HCT116 (cell line): ENCODE measurements around the gene SPRR5. TPM values are rescaled to one million over a fixed set of nuclear protein-coding genes. Genes with fewer than 3 reads are reported as not detected.

ENCODE experiments used
- ATAC-seq: fragments of 200-7000 bp; cut with Tn5 transposase; 2 replicates; pipeline ENCODE4 v1.9.1; 2020; ENCODE audit warnings: mild to moderate bottlenecking, moderate library complexity
- BruUV-seq: library from RNA; stranded (reverse); fragments of 400-500 nt; replicated peaks from 2 replicates; lab custom pipeline; 2021; lab: Mats Ljungman, UMichigan
- CTCF ChIA-PET: fragments of 300-600 bp; sonication (Branson Sonifier 250); formaldehyde crosslinking; loops from one replicate; lab custom pipeline; 2021; ENCODE audit warnings: antibody characterized with exemption; lab: Charles Lee
- POLR2A ChIA-PET: fragments of 300-600, 350-600 bp; sonication (Branson Sonifier 250); formaldehyde crosslinking; loops from one replicate; lab custom pipeline; 2021; ENCODE audit warnings: antibody characterized with exemption; lab: Charles Lee
- RAD21 ChIA-PET, 2 experiments: fragments of 300-600 bp; sonication (Branson Sonifier 250); formaldehyde crosslinking; loops; one replicate each; lab custom pipeline; 2023; ENCODE audit warnings: low total read pairs in 2 of 2; ENCODE audit not compliant: uncharacterized antibody in 2 of 2, unreplicated experiment in 2 of 2, low non-redundant PET in 1 of 2; lab: Charles Lee
- DNase-seq: peaks from one replicate; pipeline ENCODE4 v3.0.0-alpha.2; 2010; ENCODE audit warnings: low read depth, low spot score
- H2AFZ ChIP-seq: fragments of 200-600 bp; shearing (Covaris generic), sonication (generic); 2 replicates; pipeline ENCODE4 v1.6.1; 2017; ENCODE audit warnings: low read depth, mixed run types, mixed read lengths, antibody characterized with exemption, low read length; ENCODE audit not compliant: poor library complexity, severe bottlenecking
- H3K27ac ChIP-seq: 2 replicates; pipeline ENCODE4 v1.5.1; 2012; ENCODE audit warnings: low read depth, low read length
- H3K27me3 ChIP-seq: fragments of 200-600 bp; sonication (generic); 2 replicates; pipeline ENCODE4 v1.6.1; 2016; ENCODE audit warnings: mixed run types, low read length, mixed read lengths; ENCODE audit not compliant: insufficient read depth
- H3K36me3 ChIP-seq, 2 experiments: fragments of 200-500 bp in 1 of 2; fragments of 200-600 bp in 1 of 2; sonication (Bioruptor generic) in 1 of 2; sonication (generic) in 1 of 2; 2 replicates each; pipeline versions ENCODE4 v1.5.1 to v1.6.1; 2014 to 2016; ENCODE audit warnings: low read length in 2 of 2, inconsistent platforms in 1 of 2, mixed read lengths in 1 of 2, mixed run types in 1 of 2; ENCODE audit not compliant: insufficient read depth in 2 of 2, control insufficient read depth in 1 of 2
- H3K4me1 ChIP-seq, 2 experiments: fragments of 200-600 bp in 1 of 2; sonication (generic) in 1 of 2; 2 replicates each; pipeline versions ENCODE4 v1.5.1 to v1.6.1; 2012 to 2017; ENCODE audit warnings: low read length in 2 of 2, inconsistent platforms in 1 of 2, mild to moderate bottlenecking in 1 of 2, mixed read lengths in 1 of 2, mixed run types in 1 of 2, moderate library complexity in 1 of 2; ENCODE audit not compliant: insufficient read depth in 2 of 2, control insufficient read depth in 1 of 2
- H3K4me2 ChIP-seq: fragments of 200-600 bp; sonication (generic); 2 replicates; pipeline ENCODE4 v1.6.1; 2017; ENCODE audit warnings: mixed run types, low read length, mixed read lengths
- H3K4me3 ChIP-seq, 2 experiments: fragments of 200-600 bp in 1 of 2; sonication (generic) in 1 of 2; replicated peaks in 1 of 2; 2 replicates each; pipeline ENCODE4 v1.5.1; 2011 to 2016; ENCODE audit warnings: low read length in 2 of 2, control low read depth in 1 of 2, low read depth in 1 of 2, mild to moderate bottlenecking in 1 of 2, mixed read lengths in 1 of 2, mixed run types in 1 of 2
- H3K79me2 ChIP-seq: fragments of 200-600 bp; sonication (generic); 2 replicates; pipeline ENCODE4 v1.6.1; 2017; ENCODE audit warnings: mild to moderate bottlenecking, mixed run types, low read length, moderate library complexity, mixed read lengths; ENCODE audit not compliant: insufficient read depth
- H3K9ac ChIP-seq: fragments of 200-600 bp; sonication (generic); 2 replicates; pipeline ENCODE4 v1.6.1; 2016; ENCODE audit warnings: low read length, mixed read lengths
- H3K9me2 ChIP-seq: fragments of 200-600 bp; sonication (generic), shearing (Covaris generic); 2 replicates; pipeline ENCODE4 v1.6.1; 2017; ENCODE audit warnings: mixed run types, mild to moderate bottlenecking, moderate library complexity; ENCODE audit not compliant: insufficient read depth
- H3K9me3 ChIP-seq, 2 experiments: fragments of 200-500 bp in 1 of 2; fragments of 200-600 bp in 1 of 2; sonication (Bioruptor generic) in 1 of 2; sonication (generic) in 1 of 2; 2 replicates each; pipeline ENCODE4 v1.6.1; 2014 to 2017; ENCODE audit warnings: low read length in 2 of 2, mixed read lengths in 2 of 2, inconsistent platforms in 1 of 2, low read depth in 1 of 2, mild to moderate bottlenecking in 1 of 2, mixed run types in 1 of 2, moderate library complexity in 1 of 2; ENCODE audit not compliant: control insufficient read depth in 1 of 2, insufficient read depth in 1 of 2
- H4K20me1 ChIP-seq: fragments of 200-600 bp; sonication (generic), shearing (Covaris generic); 2 replicates; pipeline ENCODE4 v1.6.1; 2017; ENCODE audit warnings: mixed run types, mild to moderate bottlenecking, moderate library complexity; ENCODE audit not compliant: insufficient read depth
- CBX3 ChIP-seq: IDR thresholded peaks from 2 replicates; pipeline ENCODE4 v1.6.1; 2012; ENCODE audit warnings: low read depth
- CEBPB ChIP-seq: IDR thresholded peaks from 2 replicates; pipeline ENCODE4 v1.6.1; 2012; ENCODE audit warnings: low read depth
- EGR1 ChIP-seq: IDR thresholded peaks from 2 replicates; pipeline ENCODE4 v1.6.1; 2012; ENCODE audit warnings: low read depth
- EZH2 ChIP-seq: fragments of 200-600 bp; sonication (generic); IDR thresholded peaks from 2 replicates; pipeline ENCODE4 v1.6.1; 2017; ENCODE audit warnings: antibody characterized with exemption, mixed run types
- EZH2phosphoT487 ChIP-seq: fragments of 200-600 bp; IDR thresholded peaks from 2 replicates; pipeline ENCODE4 v1.6.1; 2018; ENCODE audit warnings: antibody characterized with exemption, borderline replicate concordance
- JUND ChIP-seq: IDR thresholded peaks from 2 replicates; pipeline ENCODE4 v1.6.1; 2012
- RAD21 ChIP-seq: IDR thresholded peaks from 2 replicates; pipeline ENCODE4 v1.6.1; 2012; ENCODE audit warnings: low read depth, mild to moderate bottlenecking
- SP1 ChIP-seq: IDR thresholded peaks from 2 replicates; pipeline ENCODE4 v1.6.1; 2012; ENCODE audit warnings: low read depth
- SRF ChIP-seq: IDR thresholded peaks from 2 replicates; pipeline ENCODE4 v1.6.1; 2012; ENCODE audit warnings: low read depth
- intact Hi-C: fragments of 100-400 bp; cut with micrococcal nuclease; formaldehyde crosslinking; loops from 2 replicates; pipeline ENCODE4 v1.10.0; 2022
- total RNA-seq: library from RNA; stranded (reverse); gene quantifications from one replicate; pipeline ENCODE4 v1.2.1, GENCODE V29; 2021; ENCODE audit not compliant: unreplicated experiment
- TF ChIP-seq, protein P1 (sequence below), 3 experiments: fragments of 200-600 bp in 1 of 3; sonication (generic) in 1 of 3; IDR thresholded peaks in 2 of 3; conservative IDR thresholded peaks in 1 of 3; 2 replicates each; pipeline ENCODE4 v1.5.1; 2012 to 2017; ENCODE audit warnings: low read depth in 2 of 3, low read length in 2 of 3, antibody characterized with exemption in 1 of 3, borderline replicate concordance in 1 of 3, control low read depth in 1 of 3, mild to moderate bottlenecking in 1 of 3, mixed read lengths in 1 of 3, mixed run types in 1 of 3, moderate library complexity in 1 of 3; ENCODE audit not compliant: insufficient read depth in 1 of 3

The SPRR5 gene
- total RNA-seq, 1 experiment from 2014 or later = not detected

DNA sequence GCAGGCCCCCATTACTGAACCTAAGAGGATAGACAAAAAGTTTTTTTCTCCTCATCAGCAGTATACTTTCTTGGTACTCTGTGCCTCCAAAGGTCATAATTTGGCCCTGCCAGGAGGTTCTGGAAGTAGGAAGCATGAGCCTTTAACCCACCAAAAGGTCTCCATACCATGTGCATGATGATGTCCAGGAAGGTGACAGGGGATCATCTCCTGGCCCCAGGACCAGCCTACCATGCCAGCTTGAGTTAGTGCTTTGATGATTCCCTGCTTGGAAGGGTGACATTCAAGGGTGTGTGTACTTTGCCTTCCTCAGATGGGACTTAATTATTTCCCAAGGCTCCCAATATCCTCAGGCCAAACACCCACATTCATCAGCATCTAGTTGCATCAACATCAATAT, 30.6 kb downstream of the SPRR5 start:
- ATAC-seq (no peak), DNase-seq (no peak)
- RAD21 ChIA-PET = no interaction called here
- no peak overlapping the region for H3K27ac ChIP-seq
- intact Hi-C loops = no loop called here
- no peak overlapping the region for H3K4me2 ChIP-seq
- no peak overlapping the region for H3K9ac ChIP-seq
- POLR2A ChIA-PET = no interaction called here
- no peaks in the 10 kb centered on the region for H3K79me2 ChIP-seq
- no peaks in the 10 kb centered on the region for H4K20me1 ChIP-seq
- H3K27me3 ChIP-seq = peaks cover 40% of the 10 kb centered on the region
- no peaks in the 10 kb centered on the region for H3K36me3 ChIP-seq
- H3K4me3 ChIP-seq = no peak overlapping the region
- no peak for TF ChIP-seq SP1
- TF ChIP-seq, protein P1, sequence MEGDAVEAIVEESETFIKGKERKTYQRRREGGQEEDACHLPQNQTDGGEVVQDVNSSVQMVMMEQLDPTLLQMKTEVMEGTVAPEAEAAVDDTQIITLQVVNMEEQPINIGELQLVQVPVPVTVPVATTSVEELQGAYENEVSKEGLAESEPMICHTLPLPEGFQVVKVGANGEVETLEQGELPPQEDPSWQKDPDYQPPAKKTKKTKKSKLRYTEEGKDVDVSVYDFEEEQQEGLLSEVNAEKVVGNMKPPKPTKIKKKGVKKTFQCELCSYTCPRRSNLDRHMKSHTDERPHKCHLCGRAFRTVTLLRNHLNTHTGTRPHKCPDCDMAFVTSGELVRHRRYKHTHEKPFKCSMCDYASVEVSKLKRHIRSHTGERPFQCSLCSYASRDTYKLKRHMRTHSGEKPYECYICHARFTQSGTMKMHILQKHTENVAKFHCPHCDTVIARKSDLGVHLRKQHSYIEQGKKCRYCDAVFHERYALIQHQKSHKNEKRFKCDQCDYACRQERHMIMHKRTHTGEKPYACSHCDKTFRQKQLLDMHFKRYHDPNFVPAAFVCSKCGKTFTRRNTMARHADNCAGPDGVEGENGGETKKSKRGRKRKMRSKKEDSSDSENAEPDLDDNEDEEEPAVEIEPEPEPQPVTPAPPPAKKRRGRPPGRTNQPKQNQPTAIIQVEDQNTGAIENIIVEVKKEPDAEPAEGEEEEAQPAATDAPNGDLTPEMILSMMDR (IDR thresholded peaks at IDR 0.05 in 2 of 3, conservative IDR thresholded peaks at IDR 0.05 in 1 of 3; ENCODE audit: borderline replicate concordance in 1 of 3, insufficient read depth in 1 of 3, low read depth in 2 of 3, low read length in 2 of 3) = no peak
- TF ChIP-seq CBX3 = no peak
- no peak for TF ChIP-seq EGR1
- no peak for TF ChIP-seq RAD21
- no peaks in the 10 kb centered on the region for H3K4me1 ChIP-seq
- H3K9me2 ChIP-seq = no peaks in the 10 kb centered on the region
- no peaks in the 10 kb centered on the region for H3K9me3 ChIP-seq
- CTCF ChIA-PET = no interaction called here
- no peak overlapping the region for H2AFZ ChIP-seq
- no TSS peak for BruUV-seq

DNA sequence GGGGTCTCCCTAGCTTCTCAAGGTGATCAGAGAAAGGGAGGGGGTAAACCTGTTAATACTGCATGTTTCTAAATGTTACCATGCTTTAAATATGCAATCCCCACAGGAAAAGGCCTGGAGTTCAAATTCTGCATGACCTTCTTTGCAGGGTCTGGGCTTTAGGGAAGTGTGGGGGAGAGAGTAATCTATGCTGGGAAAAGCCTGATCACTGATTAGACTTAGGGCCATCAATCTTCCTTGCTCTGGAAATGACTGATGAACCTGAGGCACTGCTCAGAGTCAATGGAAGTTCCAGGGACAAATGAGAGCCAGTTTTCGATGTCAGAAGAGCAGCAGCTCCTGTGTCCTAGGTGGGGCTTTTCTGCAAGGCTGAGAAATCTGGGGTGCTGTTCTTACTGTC, 33.7 kb downstream of the SPRR5 start:
- DNase-seq = no peak
- no peak overlapping the region for H3K4me2 ChIP-seq
- intact Hi-C loops = no loop called here
- H3K27ac ChIP-seq = no peak overlapping the region
- no peaks in the 10 kb centered on the region for H3K79me2 ChIP-seq
- no peak for ATAC-seq
- H3K9me3 ChIP-seq = no peaks in the 10 kb centered on the region
- no peaks in the 10 kb centered on the region for H3K4me1 ChIP-seq
- H2AFZ ChIP-seq = no peak overlapping the region
- no peaks in the 10 kb centered on the region for H4K20me1 ChIP-seq
- H3K36me3 ChIP-seq = no peaks in the 10 kb centered on the region
- RAD21 ChIA-PET = no interaction called here
- POLR2A ChIA-PET = no interaction called here
- H3K9ac ChIP-seq = no peak overlapping the region
- no peak for TF ChIP-seq EZH2
- no peak for TF ChIP-seq CEBPB
- no peak for TF ChIP-seq SRF
- no peak for TF ChIP-seq EZH2phosphoT487
- TF ChIP-seq JUND = no peak
- TF ChIP-seq EGR1 = no peak
- TF ChIP-seq, protein P1 (IDR thresholded peaks at IDR 0.05 in 2 of 3, conservative IDR thresholded peaks at IDR 0.05 in 1 of 3; ENCODE audit: borderline replicate concordance in 1 of 3, insufficient read depth in 1 of 3, low read depth in 2 of 3, low read length in 2 of 3) = no peak
- H3K4me3 ChIP-seq = no peak overlapping the region
- H3K27me3 ChIP-seq = peaks cover 46% of the 10 kb centered on the region
- H3K9me2 ChIP-seq = no peaks in the 10 kb centered on the region
- CTCF ChIA-PET = no interaction called here
- no TSS peak for BruUV-seq
